Upper lobe of left lung (tissue), 4 donors: Measurements from ENCODE around the gene MACROD1.

Experiments
- CTCF ChIP-seq, 6 experiments: fragments of 450-650 bp in 4 of 6; fragments of 200-600 bp in 2 of 6; sonication (generic) in 2 of 6; IDR thresholded peaks; one replicate each; pipeline ENCODE4 v1.5.1; 2016 to 2019; ENCODE audit warnings: antibody characterized with exemption in 6 of 6
- POLR2A ChIP-seq, 4 donors: fragments of 450-650 bp; IDR thresholded peaks; one replicate each; pipeline ENCODE4 v1.5.1; 2016 to 2017; ENCODE audit warnings: antibody characterized with exemption in 4 of 4, mild to moderate bottlenecking in 2 of 4

- TF ChIP-seq CTCF (IDR thresholded peaks at IDR 0.05): no peak
- TF ChIP-seq POLR2A (IDR thresholded peaks at IDR 0.05): no peak
Observed at GRCh38 chr11:64043545-64043944, 122.4 kb downstream of the MACROD1 start.
